Loucy (cell line): ENCODE results near the gene CLECL1.
A peak's percentile ranks its signal among the peaks of the same experiment; 100 is the strongest.

Source experiments
- H2AFZ ChIP-seq: fragments of 200-600 bp; sonication (generic); 2 replicates; pipeline ENCODE4 v1.6.0; 2016; ENCODE audit warnings: antibody characterized with exemption, mild to moderate bottlenecking, low read length, moderate library complexity
- H3F3A ChIP-seq: fragments of 200-600 bp; 2 replicates; pipeline ENCODE4 v1.6.0; 2016; ENCODE audit warnings: antibody characterized with exemption, low read depth, mild to moderate bottlenecking
- H3K27me3 ChIP-seq: fragments of 200-600 bp; sonication (generic); 2 replicates; pipeline ENCODE4 v1.6.1; 2014; ENCODE audit warnings: low read length, mild to moderate bottlenecking; ENCODE audit not compliant: insufficient read depth, poor library complexity, severe bottlenecking
- H3K36me3 ChIP-seq: fragments of 200-600 bp; sonication (generic); 2 replicates; pipeline ENCODE4 v1.6.1; 2016; ENCODE audit warnings: low read length; ENCODE audit not compliant: insufficient read depth
- H3K4me1 ChIP-seq: fragments of 200-600 bp; sonication (generic); 2 replicates; pipeline ENCODE4 v1.5.1; 2014; ENCODE audit warnings: low read length, mild to moderate bottlenecking; ENCODE audit not compliant: insufficient read depth, poor library complexity, severe bottlenecking
- H3K4me2 ChIP-seq: fragments of 200-600 bp; sonication (generic); 2 replicates; pipeline ENCODE4 v1.6.0; 2014; ENCODE audit warnings: antibody characterized with exemption, low read length, low read depth, mild to moderate bottlenecking; ENCODE audit not compliant: poor library complexity, severe bottlenecking
- H3K4me3 ChIP-seq: fragments of 200-600 bp; sonication (generic); 2 replicates; pipeline ENCODE4 v1.5.1; 2014; ENCODE audit warnings: low read length, mild to moderate bottlenecking, mixed read lengths; ENCODE audit not compliant: poor library complexity, severe bottlenecking
- H3K79me2 ChIP-seq: fragments of 200-600 bp; sonication (generic); 2 replicates; pipeline ENCODE4 v1.6.1; 2014; ENCODE audit warnings: low read length; ENCODE audit not compliant: insufficient read depth
- H3K9ac ChIP-seq: fragments of 200-600 bp; sonication (generic); 2 replicates; pipeline ENCODE4 v1.6.0; 2014; ENCODE audit warnings: mild to moderate bottlenecking, low read depth, low read length, moderate library complexity; ENCODE audit not compliant: poor library complexity, severe bottlenecking
- H3K9me2 ChIP-seq: fragments of 200-600 bp; sonication (generic); replicated peaks from 2 replicates; pipeline ENCODE4 v1.6.1; 2016; ENCODE audit warnings: low read depth, low read length, mixed read lengths
- H3K9me3 ChIP-seq: fragments of 200-600 bp; sonication (generic); 2 replicates; pipeline ENCODE4 v1.6.1; 2014; ENCODE audit warnings: mild to moderate bottlenecking, antibody characterized with exemption, low read length, low read depth; ENCODE audit not compliant: insufficient read depth
- H4K20me1 ChIP-seq: fragments of 200-600 bp; sonication (generic); 2 replicates; pipeline ENCODE4 v1.6.0; 2014; ENCODE audit warnings: antibody characterized with exemption, low read length, mild to moderate bottlenecking; ENCODE audit not compliant: insufficient read depth, poor library complexity, severe bottlenecking
- CTCF ChIP-seq: fragments of 200-600 bp; sonication (generic); conservative IDR thresholded peaks from 2 replicates; pipeline ENCODE4 v1.5.1; 2014; ENCODE audit warnings: mild to moderate bottlenecking, antibody characterized with exemption, low read length
- EZH2phosphoT487 ChIP-seq: fragments of 200-600 bp; IDR thresholded peaks from 2 replicates; pipeline ENCODE4 v1.6.1; 2018; ENCODE audit warnings: antibody characterized with exemption, mild to moderate bottlenecking, moderate library complexity, borderline replicate concordance

Gene CLECL1

GRCh38 chr12:9710584-9711375 lies 22.1 kb downstream of the CLECL1 start:
- TF ChIP-seq EZH2phosphoT487 (no peak), CTCF (no peak)
- no peaks in the 10 kb centered on the region for H3F3A ChIP-seq
- no peak overlapping the region for H2AFZ ChIP-seq
- no peaks in the 10 kb centered on the region for H3K9me2 ChIP-seq
- H3K4me2 ChIP-seq: no peak overlapping the region
- H4K20me1 ChIP-seq: no peaks in the 10 kb centered on the region
- H3K27me3 ChIP-seq: no peaks in the 10 kb centered on the region
- H3K9me3 ChIP-seq: no peaks in the 10 kb centered on the region
- no peaks in the 10 kb centered on the region for H3K36me3 ChIP-seq
- peaks cover 24% of the 10 kb centered on the region for H3K4me1 ChIP-seq
- H3K9ac ChIP-seq: no peak overlapping the region
- H3K79me2 ChIP-seq: no peaks in the 10 kb centered on the region
- no peak overlapping the region for H3K4me3 ChIP-seq

GRCh38 chr12:9708853-9709252 lies 24.0 kb downstream of the CLECL1 start:
- H3K4me2 ChIP-seq: no peak overlapping the region
- H4K20me1 ChIP-seq: no peaks in the 10 kb centered on the region
- no peaks in the 10 kb centered on the region for H3K36me3 ChIP-seq
- no peaks in the 10 kb centered on the region for H3K79me2 ChIP-seq
- H2AFZ ChIP-seq: no peak overlapping the region
- H3K27me3 ChIP-seq: no peaks in the 10 kb centered on the region
- H3K9me2 ChIP-seq: no peaks in the 10 kb centered on the region
- H3K4me3 ChIP-seq: no peak overlapping the region
- no peak for TF ChIP-seq EZH2phosphoT487
- no peak for TF ChIP-seq CTCF
- H3F3A ChIP-seq: no peaks in the 10 kb centered on the region
- no peaks in the 10 kb centered on the region; the same call in 1 of the 2 replicates for H3K9me3 ChIP-seq
- no peak overlapping the region for H3K9ac ChIP-seq
- H3K4me1 ChIP-seq: peaks cover 22% of the 10 kb centered on the region

GRCh38 chr12:9707864-9708808 lies 24.8 kb downstream of the CLECL1 start:
- Histone ChIP-seq H4K20me1 (no peaks in the 10 kb centered on the region), H3K9ac (peak overlapping the region; percentile 1), H3K4me3 (peak overlapping the region; percentile 6), H2AFZ (peak overlapping the region; percentile 4), H3K9me3 (no peaks in the 10 kb centered on the region; the same call in 1 of the 2 replicates), H3F3A (no peaks in the 10 kb centered on the region), H3K36me3 (no peaks in the 10 kb centered on the region), H3K4me2 (peak overlapping the region; percentile 17), H3K27me3 (no peaks in the 10 kb centered on the region), H3K79me2 (no peaks in the 10 kb centered on the region), H3K4me1 (peaks cover 22% of the 10 kb centered on the region), H3K9me2 (no peaks in the 10 kb centered on the region)
- peak; percentile 93 for TF ChIP-seq CTCF
- no peak for TF ChIP-seq EZH2phosphoT487
